Measurements from ENCODE around the gene DDX52. TPM values are rescaled to one million over a fixed set of nuclear protein-coding genes. Genes with fewer than 3 reads are reported as not detected.

DDX52 gene
- total and polyA plus RNA-seq, 2 of the 13 experiments (the other 11 are each of a cell fraction or from before 2014, with no cell fraction given): 8.9 to 36.1 TPM

DNA sequence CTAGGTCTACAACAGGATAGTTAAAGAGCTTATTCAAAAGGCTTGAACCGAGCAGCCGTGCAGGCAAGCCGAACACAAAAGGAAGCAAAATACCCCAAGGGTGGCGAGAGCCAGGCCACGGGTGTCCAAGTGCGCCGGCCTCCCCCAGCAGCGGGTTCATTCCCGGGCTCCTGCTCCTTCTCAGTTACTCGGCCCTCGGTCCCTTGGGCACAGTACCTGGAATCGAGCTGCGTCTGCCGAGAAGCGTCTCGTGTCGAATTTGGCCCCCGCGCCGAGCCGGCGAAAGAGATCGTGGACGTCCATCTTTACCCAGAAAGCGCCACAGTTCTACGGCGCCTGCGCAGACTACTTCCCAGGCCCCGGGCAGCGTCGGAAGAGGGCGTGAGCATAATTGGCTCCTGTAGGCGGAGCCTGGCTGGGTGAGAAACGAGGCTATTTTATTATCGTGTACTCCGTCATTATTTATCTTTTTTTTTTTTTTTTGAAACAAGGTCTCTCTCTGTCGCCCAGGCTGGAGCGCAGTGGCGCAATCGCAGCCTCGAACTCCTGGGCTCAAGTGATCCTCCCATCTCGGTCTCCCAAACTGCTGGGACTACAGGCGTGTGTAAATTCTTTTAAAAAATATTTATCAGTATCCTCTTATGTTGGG, at the start of gene DDX52 (continued):
- TF ChIP-seq, protein P1, sequence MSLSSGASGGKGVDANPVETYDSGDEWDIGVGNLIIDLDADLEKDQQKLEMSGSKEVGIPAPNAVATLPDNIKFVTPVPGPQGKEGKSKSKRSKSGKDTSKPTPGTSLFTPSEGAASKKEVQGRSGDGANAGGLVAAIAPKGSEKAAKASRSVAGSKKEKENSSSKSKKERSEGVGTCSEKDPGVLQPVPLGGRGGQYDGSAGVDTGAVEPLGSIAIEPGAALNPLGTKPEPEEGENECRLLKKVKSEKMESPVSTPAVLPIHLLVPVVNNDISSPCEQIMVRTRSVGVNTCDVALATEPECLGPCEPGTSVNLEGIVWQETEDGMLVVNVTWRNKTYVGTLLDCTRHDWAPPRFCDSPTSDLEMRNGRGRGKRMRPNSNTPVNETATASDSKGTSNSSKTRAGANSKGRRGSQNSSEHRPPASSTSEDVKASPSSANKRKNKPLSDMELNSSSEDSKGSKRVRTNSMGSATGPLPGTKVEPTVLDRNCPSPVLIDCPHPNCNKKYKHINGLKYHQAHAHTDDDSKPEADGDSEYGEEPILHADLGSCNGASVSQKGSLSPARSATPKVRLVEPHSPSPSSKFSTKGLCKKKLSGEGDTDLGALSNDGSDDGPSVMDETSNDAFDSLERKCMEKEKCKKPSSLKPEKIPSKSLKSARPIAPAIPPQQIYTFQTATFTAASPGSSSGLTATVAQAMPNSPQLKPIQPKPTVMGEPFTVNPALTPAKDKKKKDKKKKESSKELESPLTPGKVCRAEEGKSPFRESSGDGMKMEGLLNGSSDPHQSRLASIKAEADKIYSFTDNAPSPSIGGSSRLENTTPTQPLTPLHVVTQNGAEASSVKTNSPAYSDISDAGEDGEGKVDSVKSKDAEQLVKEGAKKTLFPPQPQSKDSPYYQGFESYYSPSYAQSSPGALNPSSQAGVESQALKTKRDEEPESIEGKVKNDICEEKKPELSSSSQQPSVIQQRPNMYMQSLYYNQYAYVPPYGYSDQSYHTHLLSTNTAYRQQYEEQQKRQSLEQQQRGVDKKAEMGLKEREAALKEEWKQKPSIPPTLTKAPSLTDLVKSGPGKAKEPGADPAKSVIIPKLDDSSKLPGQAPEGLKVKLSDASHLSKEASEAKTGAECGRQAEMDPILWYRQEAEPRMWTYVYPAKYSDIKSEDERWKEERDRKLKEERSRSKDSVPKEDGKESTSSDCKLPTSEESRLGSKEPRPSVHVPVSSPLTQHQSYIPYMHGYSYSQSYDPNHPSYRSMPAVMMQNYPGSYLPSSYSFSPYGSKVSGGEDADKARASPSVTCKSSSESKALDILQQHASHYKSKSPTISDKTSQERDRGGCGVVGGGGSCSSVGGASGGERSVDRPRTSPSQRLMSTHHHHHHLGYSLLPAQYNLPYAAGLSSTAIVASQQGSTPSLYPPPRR (CRISPR knock-in tag; IDR thresholded peaks at IDR 0.05; ENCODE audit: borderline replicate concordance): no peak
- TF ChIP-seq, protein P2, sequence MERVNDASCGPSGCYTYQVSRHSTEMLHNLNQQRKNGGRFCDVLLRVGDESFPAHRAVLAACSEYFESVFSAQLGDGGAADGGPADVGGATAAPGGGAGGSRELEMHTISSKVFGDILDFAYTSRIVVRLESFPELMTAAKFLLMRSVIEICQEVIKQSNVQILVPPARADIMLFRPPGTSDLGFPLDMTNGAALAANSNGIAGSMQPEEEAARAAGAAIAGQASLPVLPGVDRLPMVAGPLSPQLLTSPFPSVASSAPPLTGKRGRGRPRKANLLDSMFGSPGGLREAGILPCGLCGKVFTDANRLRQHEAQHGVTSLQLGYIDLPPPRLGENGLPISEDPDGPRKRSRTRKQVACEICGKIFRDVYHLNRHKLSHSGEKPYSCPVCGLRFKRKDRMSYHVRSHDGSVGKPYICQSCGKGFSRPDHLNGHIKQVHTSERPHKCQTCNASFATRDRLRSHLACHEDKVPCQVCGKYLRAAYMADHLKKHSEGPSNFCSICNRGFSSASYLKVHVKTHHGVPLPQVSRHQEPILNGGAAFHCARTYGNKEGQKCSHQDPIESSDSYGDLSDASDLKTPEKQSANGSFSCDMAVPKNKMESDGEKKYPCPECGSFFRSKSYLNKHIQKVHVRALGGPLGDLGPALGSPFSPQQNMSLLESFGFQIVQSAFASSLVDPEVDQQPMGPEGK (CRISPR knock-in tag; IDR thresholded peaks at IDR 0.05): peak; percentile 34; the same call in 1 of the 2 replicates
- TF ChIP-seq ETV5 (CRISPR knock-in tag; IDR thresholded peaks at IDR 0.05; ENCODE audit: borderline replicate concordance): peak; percentile 11; the same call in 1 of the 2 replicates
- no peak for TF ChIP-seq NFE2L1 (CRISPR knock-in tag; IDR thresholded peaks at IDR 0.05; ENCODE audit: borderline replicate concordance)
- TF ChIP-seq ZNF441 (CRISPR knock-in tag; IDR thresholded peaks at IDR 0.05; ENCODE audit: borderline replicate concordance): no peak
- TF ChIP-seq, protein P3, sequence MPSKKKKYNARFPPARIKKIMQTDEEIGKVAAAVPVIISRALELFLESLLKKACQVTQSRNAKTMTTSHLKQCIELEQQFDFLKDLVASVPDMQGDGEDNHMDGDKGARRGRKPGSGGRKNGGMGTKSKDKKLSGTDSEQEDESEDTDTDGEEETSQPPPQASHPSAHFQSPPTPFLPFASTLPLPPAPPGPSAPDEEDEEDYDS (CRISPR knock-in tag; IDR thresholded peaks at IDR 0.05): peak; percentile 60
- TF ChIP-seq ZNF883 (CRISPR knock-in tag; IDR thresholded peaks at IDR 0.05; ENCODE audit: not compliant biosample characterization): peak; percentile 54
- TF ChIP-seq PCBP1 (IDR thresholded peaks at IDR 0.05; ENCODE audit: borderline replicate concordance, low read depth, low read length): no peak
- no peak for TF ChIP-seq ZNF572 (CRISPR knock-in tag; IDR thresholded peaks at IDR 0.05)
- TF ChIP-seq HNRNPUL1 (IDR thresholded peaks at IDR 0.05; ENCODE audit: low read depth, low read length): no peak
- TF ChIP-seq, protein P4, sequence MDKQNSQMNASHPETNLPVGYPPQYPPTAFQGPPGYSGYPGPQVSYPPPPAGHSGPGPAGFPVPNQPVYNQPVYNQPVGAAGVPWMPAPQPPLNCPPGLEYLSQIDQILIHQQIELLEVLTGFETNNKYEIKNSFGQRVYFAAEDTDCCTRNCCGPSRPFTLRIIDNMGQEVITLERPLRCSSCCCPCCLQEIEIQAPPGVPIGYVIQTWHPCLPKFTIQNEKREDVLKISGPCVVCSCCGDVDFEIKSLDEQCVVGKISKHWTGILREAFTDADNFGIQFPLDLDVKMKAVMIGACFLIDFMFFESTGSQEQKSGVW (CRISPR knock-in tag; IDR thresholded peaks at IDR 0.05; ENCODE audit: borderline replicate concordance): no peak
- TF ChIP-seq ZNF616 (CRISPR knock-in tag; IDR thresholded peaks at IDR 0.05; ENCODE audit: low read depth): no peak
- TF ChIP-seq ZNF598 (CRISPR knock-in tag; IDR thresholded peaks at IDR 0.05; ENCODE audit: borderline replicate concordance): peak; percentile 67; the same call in 1 of the 2 replicates
- TF ChIP-seq DNMT1 (CRISPR knock-in tag; IDR thresholded peaks at IDR 0.05): no peak
- no peak for TF ChIP-seq ZKSCAN8 (CRISPR knock-in tag; IDR thresholded peaks at IDR 0.05; ENCODE audit: borderline replicate concordance)
- TF ChIP-seq RBFOX2 (IDR thresholded peaks at IDR 0.05; ENCODE audit: low read depth, low read length): peak; percentile 77
- TF ChIP-seq TRIM22 (IDR thresholded peaks at IDR 0.05): no peak

All from HepG2 (cell line).